Measurements from ENCODE around the gene DSN1. TPM values are rescaled to one million over a fixed set of nuclear protein-coding genes. Genes with fewer than 3 reads are reported as not detected.

DSN1 gene
- total and polyA plus RNA-seq, 9 of the 15 experiments (the other 6 are each of a cell fraction or from before 2014, with no cell fraction given): 23.3 to 45.3 (median 31.1) TPM

GRCh38 chr20:36745927-36746659, 27.5 kb downstream of the DSN1 start, which contains the start of gene NDRG3 (continued):
- TF ChIP-seq ZNF507 (tag; conservative IDR thresholded peaks at IDR 0.05): no peak
- no peak for TF ChIP-seq ZNF778 (CRISPR knock-in tag; IDR thresholded peaks at IDR 0.05)
- TF ChIP-seq XRCC4 (IDR thresholded peaks at IDR 0.05; ENCODE audit: extremely low read depth, insufficient read depth, insufficient read length): no peak
- TF ChIP-seq, protein P1, sequence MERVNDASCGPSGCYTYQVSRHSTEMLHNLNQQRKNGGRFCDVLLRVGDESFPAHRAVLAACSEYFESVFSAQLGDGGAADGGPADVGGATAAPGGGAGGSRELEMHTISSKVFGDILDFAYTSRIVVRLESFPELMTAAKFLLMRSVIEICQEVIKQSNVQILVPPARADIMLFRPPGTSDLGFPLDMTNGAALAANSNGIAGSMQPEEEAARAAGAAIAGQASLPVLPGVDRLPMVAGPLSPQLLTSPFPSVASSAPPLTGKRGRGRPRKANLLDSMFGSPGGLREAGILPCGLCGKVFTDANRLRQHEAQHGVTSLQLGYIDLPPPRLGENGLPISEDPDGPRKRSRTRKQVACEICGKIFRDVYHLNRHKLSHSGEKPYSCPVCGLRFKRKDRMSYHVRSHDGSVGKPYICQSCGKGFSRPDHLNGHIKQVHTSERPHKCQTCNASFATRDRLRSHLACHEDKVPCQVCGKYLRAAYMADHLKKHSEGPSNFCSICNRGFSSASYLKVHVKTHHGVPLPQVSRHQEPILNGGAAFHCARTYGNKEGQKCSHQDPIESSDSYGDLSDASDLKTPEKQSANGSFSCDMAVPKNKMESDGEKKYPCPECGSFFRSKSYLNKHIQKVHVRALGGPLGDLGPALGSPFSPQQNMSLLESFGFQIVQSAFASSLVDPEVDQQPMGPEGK (CRISPR knock-in tag; IDR thresholded peaks at IDR 0.05; ENCODE audit: borderline replicate concordance): no peak
- no peak for TF ChIP-seq OTX1 (CRISPR knock-in tag; IDR thresholded peaks at IDR 0.05)
- no peak for TF ChIP-seq ID3 (CRISPR knock-in tag; IDR thresholded peaks at IDR 0.05)
- no peak for TF ChIP-seq ID3 (tag; IDR thresholded peaks at IDR 0.05)
- no peak for TF ChIP-seq TEAD2 (tag; IDR thresholded peaks at IDR 0.05)
- TF ChIP-seq L3MBTL2 (IDR thresholded peaks at IDR 0.05): peak; percentile 44; the same call in 1 of the 2 replicates
- no peak for TF ChIP-seq ZNF347 (CRISPR knock-in tag; IDR thresholded peaks at IDR 0.05; ENCODE audit: low read depth)
- TF ChIP-seq RBFOX2 (IDR thresholded peaks at IDR 0.05; ENCODE audit: low read depth, low read length): peak; percentile 68
- no peak for TF ChIP-seq FOXP1 (CRISPR knock-in tag; IDR thresholded peaks at IDR 0.05)
- TF ChIP-seq NFE2L1 (tag; IDR thresholded peaks at IDR 0.05; ENCODE audit: borderline replicate concordance, low read depth): no peak
- no peak for TF ChIP-seq SETDB1 (IDR thresholded peaks at IDR 0.05; ENCODE audit: low read length)
- TF ChIP-seq PRDM10 (IDR thresholded peaks at IDR 0.05; ENCODE audit: partially characterized antibody): no peak
- TF ChIP-seq SNAPC5 (CRISPR knock-in tag; IDR thresholded peaks at IDR 0.05): no peak
- no peak for TF ChIP-seq ILK (tag; IDR thresholded peaks at IDR 0.05; ENCODE audit: borderline replicate concordance, low read depth)
- no peak for TF ChIP-seq ASH1L (IDR thresholded peaks at IDR 0.05; ENCODE audit: borderline replicate concordance, low read depth, partially characterized antibody)
- no peak for TF ChIP-seq ZNF124 (CRISPR knock-in tag; IDR thresholded peaks at IDR 0.05)
- TF ChIP-seq GTF2A2 (tag; IDR thresholded peaks at IDR 0.05): no peak
- no peak for TF ChIP-seq NFE2 (IDR thresholded peaks at IDR 0.05; ENCODE audit: low read depth)
- TF ChIP-seq PTRF (tag; IDR thresholded peaks at IDR 0.05): no peak
- no peak for TF ChIP-seq SPI1 (IDR thresholded peaks at IDR 0.05; ENCODE audit: borderline replicate concordance, low read depth, low read length)

Data from K562 (cell line).